ENCODE measurements around the gene CALCOCO1.
"Not testable (repeated sequence)": the region's sequence is repeated elsewhere in the genome, so short reads cannot be mapped to it uniquely, and the experiment has no call there.

CALCOCO1 gene

GRCh38 chr12:53733051-53733806 lies 6.0 kb upstream of the CALCOCO1 start:
- no peak for DNase-seq

DNA sequence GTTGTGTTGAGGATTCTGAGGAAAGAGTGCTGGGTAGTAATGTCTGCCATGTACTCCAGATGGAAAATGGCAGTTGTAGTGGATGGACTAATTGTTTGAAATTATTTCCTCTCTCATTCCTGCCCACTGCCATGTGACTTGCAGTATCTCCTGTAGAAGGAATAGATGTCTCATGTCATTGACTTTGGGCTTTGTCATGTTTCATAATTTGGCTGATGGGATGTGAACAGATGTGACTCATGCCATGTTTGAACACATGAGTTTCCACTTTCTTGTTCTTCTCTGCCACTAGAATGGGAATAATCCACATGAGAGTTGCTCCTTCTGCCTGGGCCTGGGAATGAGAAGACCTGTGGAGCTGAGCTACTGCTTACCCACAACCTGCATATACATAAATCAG lies 2.4 kb upstream of the CALCOCO1 start:
- no peak for DNase-seq

- no peak for DNase-seq
These were observed 954 bp upstream of the CALCOCO1 start for GRCh38 chr12:53728206-53728605.

- DNase-seq, result no peak
These were observed 324 bp downstream of the CALCOCO1 start for GRCh38 chr12:53726946-53727309.

DNA sequence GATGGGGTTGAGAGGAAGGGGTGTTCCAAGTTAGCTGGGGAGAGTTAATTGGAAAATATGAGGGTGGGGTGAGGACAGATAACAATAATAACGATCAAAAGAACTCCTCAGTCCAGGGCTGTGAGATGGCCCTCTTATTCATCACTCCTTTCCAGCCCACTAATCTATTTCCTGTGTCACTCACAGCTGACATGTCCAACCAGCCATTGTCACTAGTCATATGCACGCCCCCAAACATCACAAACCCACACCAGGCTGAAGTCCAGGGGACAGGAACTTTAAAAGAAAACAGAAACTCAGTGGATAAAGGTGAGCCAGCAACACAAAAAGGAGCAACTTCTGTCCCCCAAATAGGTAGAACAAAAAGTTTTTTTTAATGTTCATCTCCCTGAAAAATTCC lies 911 bp downstream of the CALCOCO1 start:
- no peak for DNase-seq

DNA sequence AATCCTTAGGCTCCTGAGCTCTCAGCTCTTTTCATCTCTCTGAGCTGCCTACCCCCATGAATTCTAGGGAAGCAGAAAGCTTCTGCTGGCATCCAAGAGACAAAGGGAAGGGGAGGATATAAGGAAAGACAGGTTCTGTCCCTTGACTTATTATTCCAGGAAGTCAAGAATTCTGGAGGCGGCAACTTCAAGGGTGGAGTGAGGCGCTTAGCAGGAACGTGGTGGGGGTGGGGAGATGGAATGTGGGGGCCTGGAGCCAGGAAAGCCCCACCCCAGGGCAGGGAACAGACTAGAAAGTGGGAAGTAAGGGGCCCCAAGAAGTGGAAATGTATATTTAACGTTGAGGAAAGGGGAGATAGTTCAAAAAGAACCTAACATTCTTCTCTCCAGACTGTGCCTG lies 1.4 kb downstream of the CALCOCO1 start:
- no peak for DNase-seq

DNA sequence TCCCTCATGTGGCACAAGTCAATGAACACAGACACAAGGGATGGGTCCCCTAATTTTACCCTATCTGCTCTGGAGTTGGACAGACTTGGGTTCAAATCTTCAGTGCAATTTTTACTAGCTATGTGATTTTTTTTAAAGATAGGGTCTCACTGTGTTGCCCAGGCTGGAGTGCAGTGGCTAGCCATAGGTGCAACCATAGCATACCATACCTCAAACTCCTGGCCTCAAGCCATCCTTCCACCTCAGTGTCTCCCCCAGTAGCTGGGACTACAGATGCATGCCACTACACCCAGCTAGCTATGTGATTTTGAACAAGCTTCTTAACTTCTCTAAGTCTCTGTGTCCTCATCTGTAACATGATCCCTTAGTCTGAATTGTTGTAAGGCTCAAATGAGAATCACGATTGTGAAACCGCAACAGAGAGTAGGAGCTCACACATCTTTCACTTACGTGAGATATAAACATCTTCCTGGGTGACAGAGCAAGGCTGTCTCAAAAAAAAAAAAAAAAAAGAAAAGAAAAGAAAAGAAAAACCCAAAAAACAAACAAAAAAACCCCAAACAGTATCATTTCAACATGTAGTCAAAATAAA lies 4.7 kb downstream of the CALCOCO1 start:
- DNase-seq, result no peak

DNA sequence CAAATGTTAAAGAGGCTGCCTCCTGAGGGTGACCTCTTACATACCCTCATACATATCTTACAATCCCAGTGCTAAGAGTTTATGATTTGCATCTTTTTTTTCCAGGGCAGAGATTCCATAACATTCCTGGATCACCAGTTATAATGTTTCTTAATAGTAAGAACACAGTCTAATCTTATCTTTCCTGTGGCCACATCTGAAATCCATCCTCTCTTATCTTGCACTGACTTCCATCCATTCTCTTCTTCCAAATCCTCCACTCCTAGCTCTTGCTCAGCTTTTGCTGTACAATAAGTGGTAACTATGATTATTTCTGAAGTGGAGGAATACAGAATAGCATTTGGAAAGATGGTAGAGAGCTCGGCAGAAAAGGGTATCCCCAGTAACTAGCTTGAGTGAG lies 6.3 kb downstream of the CALCOCO1 start:
- DNase-seq, result no peak

GRCh38 chr12:53719649-53720048 lies 7.6 kb downstream of the CALCOCO1 start:
- DNase-seq, result no peak

- not testable (repeated sequence) for DNase-seq
These were observed 8.7 kb downstream of the CALCOCO1 start for GRCh38 chr12:53718567-53718966.

- no peak for DNase-seq
These were observed 9.9 kb downstream of the CALCOCO1 start for GRCh38 chr12:53717319-53717718.

- no peak for DNase-seq
These were observed 13.2 kb downstream of the CALCOCO1 start for GRCh38 chr12:53714004-53714403.

- DNase-seq, result no peak
These were observed 13.7 kb downstream of the CALCOCO1 start for GRCh38 chr12:53713516-53713915.

- no peak for DNase-seq
These were observed 15.1 kb downstream of the CALCOCO1 start for GRCh38 chr12:53712059-53712643.

- DNase-seq, result no peak
These were observed 17.2 kb downstream of the CALCOCO1 start for GRCh38 chr12:53710091-53710490.

GRCh38 chr12:53709671-53710070 lies 17.6 kb downstream of the CALCOCO1 start:
- no peak for DNase-seq

GRCh38 chr12:53706080-53706479 lies 21.2 kb downstream of the CALCOCO1 start:
- DNase-seq, result no peak

DNA sequence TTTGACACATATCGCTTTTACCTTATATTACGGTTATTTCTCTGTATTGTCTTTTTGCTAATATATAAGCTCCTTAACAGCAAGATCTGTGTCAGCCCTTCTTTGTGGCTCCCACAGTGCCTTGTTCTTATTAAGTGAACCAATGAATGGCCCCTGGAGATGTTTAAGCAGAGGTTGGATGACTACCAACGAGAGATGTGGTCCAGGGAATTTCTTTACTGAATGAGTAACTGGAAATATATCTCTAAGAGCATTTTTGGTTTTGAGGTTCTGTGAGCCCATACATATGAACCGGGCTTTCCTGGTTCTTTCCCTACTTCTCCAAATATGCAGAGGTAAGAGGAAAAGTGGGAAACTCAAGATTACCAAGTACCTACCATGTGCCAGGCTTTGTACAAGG lies 23.5 kb downstream of the CALCOCO1 start:
- DNase-seq, result no peak

GRCh38 chr12:53701518-53702264 lies 25.6 kb downstream of the CALCOCO1 start:
- DNase-seq, result peak; percentile 37

GRCh38 chr12:53700567-53700966 lies 26.7 kb downstream of the CALCOCO1 start:
- DNase-seq, result no peak

GRCh38 chr12:53699678-53700025 lies 27.6 kb downstream of the CALCOCO1 start:
- DNase-seq, result no peak

GRCh38 chr12:53698948-53699677 lies 28.1 kb downstream of the CALCOCO1 start:
- no peak for DNase-seq

DNA sequence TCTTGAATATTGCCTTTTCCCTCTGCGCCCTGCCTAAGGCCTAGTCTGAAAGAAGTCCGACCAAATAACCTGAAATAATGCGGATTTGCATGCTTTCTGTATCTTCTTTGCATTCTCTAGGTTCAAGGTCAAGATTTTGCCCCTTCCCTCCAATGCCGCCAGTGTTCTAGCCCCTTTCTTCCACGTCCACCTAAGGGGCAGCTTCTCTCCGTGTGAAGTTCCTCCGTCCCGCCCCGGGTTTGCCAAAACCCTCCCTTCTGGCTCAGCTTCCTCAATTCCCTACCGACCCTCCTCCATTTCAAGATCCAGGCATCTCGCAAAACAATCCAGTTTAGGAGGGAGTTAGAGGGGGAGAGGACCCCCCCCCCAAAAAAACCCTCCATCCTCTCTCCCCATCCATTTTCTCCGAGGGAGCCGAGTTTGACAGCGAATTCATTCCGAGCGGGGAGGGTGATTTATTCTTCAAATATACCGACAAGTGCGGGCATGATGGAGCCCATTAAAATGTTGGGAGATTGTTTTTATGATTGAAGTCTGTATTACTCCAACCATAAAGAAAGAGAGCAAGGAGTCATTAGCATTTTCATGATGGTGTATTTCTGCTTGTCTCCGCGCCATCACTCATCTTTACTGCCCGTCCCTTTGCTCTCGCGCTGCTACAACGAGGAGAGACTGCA lies 30.5 kb downstream of the CALCOCO1 start:
- peak; percentile 28 for DNase-seq

All from NCI-H526 treated with DMSO at 0.1 percent for 48 hours (cell line).